HS-27A (cell line): ENCODE results near the gene LTBP2.

ENCODE experiments used
- DNase-seq: peaks from one replicate; pipeline ENCODE4 v3.0.0-alpha.2; 2012; ENCODE audit warnings: low read depth, missing footprints

Gene LTBP2

GRCh38 chr14:74612350-74613021, 449 bp upstream of the LTBP2 start:
- DNase-seq, result no peak

DNA sequence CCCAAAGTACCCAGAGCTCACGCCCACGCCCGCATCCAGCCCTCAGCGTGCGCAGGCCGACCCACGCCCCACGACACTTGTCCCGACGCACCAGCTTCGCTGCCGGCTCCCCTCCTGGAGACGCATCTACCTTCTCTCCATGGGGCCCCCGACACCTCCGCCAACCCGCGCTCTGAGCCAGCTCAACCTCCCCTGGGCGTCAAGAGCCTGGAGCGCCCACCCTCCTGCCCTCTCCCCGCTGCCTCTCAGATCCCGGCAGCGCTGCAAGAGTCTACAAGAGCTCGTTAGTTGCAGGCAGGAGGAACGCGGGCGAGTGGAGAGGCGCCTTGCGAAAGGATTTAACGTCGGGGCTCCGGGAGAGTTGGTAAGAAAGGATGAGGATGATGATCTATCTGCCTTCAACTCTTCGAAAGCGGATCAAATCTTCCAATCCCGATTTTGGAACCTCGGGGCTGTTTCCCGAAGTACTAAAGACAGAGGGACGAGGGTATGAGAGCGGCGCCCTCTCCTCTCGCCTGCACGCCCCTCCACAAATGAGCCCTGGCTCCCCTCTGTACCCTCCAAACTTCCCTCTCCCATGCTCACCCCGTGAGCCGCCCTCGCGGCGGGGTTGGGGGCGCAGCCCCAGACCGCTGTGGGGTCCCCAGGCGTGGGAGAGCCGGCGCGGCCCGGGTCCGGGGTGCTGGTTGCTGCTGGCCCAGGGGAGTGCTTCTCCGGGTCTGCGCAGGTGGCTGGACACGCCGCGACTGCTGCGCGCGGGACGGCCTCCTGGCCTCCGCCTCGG, 979 bp downstream of the LTBP2 start:
- DNase-seq, result no peak

DNA sequence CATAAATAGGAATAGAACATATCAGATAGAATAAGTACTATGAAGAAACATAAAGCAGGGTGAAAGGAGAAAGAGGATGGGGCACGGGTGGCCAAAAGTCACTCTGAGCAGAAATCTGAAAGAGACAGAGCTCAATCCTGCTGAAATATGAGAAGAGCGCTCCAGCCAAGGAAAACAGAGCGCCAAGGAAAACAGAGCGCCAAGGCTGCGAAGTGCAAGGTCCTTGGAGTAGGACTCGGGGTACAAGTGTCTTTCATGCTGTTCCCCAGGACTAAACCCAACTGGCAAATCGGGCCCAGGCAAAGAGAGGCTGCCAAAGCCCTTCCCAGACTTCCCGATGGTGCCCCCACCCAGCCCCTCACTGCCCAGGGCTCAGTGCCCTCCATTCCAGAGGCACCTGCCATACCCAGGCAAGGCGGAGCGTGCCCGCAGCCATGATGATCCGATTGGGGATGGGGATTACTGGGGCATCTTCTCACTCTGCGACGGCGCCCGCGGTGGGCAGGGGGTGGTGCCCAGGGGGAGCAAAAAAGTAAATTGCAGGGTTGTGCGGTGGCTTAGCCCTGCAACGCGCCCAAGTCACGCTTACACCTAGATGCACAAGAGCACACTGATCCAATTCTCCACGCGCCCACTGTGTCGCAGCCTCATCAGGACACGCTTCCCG, 1.7 kb downstream of the LTBP2 start:
- no peak for DNase-seq

DNA sequence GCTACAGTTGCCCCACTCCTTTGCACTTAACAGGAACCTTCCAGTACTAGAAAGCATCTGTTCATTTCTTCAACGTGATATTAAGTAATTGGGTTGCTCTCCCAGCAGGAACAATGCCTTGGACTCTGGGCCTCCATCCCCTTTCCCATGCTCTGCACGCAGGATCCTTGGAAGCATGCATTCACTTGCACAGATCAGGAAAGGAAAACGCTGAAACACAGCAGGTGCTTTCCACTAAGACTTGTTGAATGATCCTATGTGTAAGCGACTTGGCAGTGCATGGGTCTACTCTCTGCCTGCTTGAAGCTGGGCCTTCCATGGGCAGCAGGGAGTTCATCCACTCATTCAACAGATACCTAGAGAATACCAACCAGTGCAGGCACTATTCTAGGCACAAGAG, 2.3 kb downstream of the LTBP2 start:
- DNase-seq, result no peak

DNA sequence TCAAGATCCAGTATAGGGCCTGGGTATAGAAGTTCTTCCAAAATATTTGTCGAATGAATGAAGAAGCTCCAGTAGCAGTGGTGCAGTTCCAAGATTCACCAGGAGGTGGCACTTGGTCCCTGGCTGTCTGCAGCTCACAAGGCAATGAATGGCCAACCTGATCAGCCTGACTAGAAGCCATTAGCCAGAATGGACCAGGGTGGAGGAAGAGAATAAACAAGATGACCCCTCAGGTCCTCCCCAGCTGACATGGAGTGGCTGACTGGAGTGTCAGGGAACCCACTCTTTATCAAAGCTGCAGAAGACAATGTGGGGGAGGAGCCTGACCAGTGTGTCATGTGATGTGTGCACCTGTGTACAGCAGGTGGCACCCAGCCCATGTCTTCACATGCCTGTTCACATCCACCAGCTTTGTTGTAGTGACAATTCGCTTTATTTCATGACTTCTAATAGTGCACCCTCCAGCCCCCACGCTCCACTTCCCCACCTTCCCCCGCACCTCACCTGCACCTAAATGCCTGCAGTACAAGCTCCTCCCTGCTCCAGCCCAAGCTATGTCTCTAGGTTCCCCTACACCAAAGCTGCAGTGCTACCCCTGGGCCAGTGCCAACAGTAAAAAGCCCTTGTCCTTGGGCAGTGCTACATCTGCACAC, 3.0 kb downstream of the LTBP2 start:
- DNase-seq, result peak; percentile 64

DNA sequence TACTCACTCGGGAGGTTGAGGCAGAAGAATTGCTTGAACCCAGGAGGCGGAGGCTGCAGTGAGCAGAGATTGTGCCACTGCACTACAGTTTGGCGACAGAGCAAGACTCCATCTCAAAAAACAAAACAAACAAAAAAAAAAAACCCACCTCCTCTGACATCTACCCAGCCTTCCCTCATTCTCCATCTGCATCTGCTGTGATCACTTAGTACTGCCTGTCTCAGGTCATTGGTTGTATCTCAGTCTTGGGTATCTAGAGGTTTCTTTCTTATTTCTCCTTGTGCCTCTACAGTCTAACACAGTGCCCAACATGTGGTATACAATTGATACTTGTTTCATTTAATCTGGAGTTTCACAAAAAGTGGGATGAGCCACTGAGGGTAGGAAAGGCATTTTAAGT, 5.3 kb downstream of the LTBP2 start:
- no peak for DNase-seq

GRCh38 chr14:74605531-74606223, 6.4 kb downstream of the LTBP2 start:
- no peak for DNase-seq

DNA sequence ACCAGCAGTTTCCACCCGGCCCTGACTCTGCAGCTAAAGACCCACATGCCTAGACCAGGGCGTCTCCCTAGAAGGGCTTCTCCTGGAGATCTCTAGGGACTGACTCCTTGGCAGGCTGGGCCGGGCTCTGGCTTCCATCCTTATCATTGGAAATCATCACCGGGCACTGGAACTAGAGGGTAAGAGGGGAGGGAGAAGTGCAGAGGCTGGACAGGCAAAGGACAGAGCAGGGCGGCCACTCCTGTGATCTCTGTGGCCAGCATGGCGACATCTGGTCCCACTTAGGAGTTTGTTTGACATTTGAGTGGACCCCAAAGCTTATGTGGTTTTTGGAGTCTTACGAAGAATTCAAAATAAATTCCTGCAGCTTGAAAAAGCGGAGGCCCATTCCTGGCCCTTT, 7.1 kb downstream of the LTBP2 start:
- DNase-seq, result no peak

GRCh38 chr14:74604157-74604556, 7.9 kb downstream of the LTBP2 start:
- DNase-seq, result no peak

GRCh38 chr14:74601982-74602381, 10.1 kb downstream of the LTBP2 start:
- DNase-seq, result no peak

DNA sequence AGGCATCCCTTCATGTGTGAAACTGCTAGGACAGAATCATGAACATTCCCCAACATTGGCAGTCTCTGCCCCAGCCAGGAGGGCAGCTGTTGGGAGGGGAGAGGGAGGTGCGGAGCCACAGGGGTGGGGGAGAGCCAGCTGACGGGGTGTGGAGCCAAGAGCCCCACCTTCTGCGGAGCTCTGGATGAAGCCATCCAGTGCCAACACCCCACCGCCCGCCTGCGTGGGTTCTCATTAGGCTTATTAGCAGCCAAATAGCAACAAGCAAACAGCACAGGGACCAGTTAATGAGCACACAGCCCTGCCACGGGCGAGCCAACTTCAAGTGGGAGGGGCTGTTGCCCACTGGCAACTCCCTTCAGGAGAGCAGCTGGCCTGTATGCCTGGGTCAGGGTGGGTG, 12.1 kb downstream of the LTBP2 start:
- DNase-seq, result no peak

DNA sequence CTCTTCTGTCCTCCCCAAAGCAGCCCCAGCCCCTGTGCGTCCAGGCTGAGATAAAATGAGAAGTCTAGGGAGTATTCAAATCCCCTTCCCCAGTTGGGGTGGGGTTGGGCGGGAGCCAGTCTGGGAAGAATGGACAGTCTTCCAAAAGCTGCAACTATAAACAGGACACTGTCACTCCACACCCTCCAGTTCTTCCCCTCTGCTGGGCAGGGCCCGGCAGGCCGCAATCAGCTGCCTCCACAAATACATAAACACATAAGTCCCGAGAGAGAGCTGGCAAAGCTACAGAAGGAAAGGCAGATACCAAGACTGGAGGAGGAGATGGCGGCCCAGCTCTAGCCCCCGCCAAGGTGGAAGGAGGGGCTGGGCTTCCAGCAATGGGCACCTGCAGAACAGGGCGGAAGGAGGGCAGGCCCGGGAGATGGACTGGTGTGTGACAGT, 12.7 kb downstream of the LTBP2 start:
- DNase-seq, result no peak

- DNase-seq, result no peak
Measured at GRCh38 chr14:74596741-74597450, 15.1 kb downstream of the LTBP2 start.

- DNase-seq, result no peak
Measured at GRCh38 chr14:74595006-74595735, 16.9 kb downstream of the LTBP2 start.

GRCh38 chr14:74594606-74595005, 17.4 kb downstream of the LTBP2 start:
- no peak for DNase-seq

DNA sequence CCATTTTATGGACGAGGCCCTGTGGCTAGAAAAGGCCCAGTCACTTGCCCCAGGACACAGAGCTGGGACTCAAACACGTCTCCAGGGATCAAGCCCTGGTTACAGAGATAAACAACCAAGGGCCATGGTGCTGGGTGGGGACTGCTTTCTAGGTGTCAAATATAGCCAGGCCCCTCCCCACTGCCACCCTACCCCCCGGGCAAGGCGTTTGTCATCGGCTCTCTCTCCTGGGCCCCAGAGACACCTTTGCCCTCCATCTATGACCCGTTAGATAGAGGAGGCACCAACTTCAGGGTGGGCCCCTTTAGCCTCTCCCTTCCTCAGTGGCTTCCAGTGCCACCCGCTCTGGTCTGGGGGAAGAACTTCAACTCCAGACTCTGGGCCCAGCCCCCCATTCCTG, 18.0 kb downstream of the LTBP2 start:
- no peak for DNase-seq

DNA sequence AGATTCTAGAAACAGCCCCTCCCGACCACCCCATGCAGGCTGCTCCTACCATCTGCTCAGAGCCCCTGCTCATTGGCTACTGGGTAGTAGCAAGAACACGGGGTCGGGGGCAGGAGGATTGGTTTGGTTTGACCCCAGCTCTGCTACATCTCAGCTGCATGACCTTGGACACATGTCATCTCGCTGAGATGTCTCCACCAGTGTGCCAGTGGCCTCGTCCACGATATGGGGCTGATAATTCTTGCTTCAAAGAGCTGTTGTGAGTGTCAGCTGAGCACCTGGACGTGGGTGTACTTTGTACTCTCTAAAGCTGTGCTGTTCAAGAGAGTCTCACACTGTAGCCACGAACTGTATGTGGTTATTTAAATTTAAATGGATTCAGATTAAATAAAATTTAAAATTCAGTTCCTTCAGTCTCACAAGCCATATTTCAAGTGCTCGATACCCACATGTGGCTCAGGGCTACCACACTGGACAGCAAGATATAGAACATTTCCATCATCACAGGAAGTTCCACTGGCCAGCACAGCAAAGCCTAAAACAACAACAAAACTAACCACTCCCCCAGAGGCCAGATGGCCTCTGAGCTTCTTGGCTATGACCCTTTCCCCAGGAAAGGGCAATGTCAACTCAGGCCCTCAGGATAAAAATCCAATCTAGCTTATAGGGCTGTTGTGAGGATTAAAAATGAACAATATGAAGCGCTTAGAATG, 18.6 kb downstream of the LTBP2 start:
- DNase-seq, result no peak

GRCh38 chr14:74592476-74593201, 19.4 kb downstream of the LTBP2 start:
- no peak for DNase-seq

DNA sequence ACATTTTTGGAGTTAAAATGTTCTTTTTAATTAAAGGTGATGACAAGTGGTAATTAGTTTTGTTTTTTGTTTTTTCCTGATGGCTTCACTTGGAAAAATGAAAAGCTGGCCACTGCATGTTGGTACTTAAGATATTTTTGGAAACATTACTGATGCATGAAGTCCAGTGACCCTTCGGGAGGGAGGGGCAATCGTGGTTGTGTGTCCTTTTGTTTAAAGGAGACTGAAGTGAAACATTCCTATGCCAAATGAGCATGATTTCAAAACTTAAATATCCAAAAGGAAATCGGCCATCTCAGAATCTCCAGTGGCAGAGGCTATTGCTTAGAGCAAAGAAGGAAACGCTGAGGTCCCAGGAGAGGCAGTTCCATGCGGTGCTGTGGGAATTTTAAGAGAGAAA, 20.1 kb downstream of the LTBP2 start:
- DNase-seq, result no peak
